ENCODE measurements around the gene OSBPL8.

OSBPL8 gene

GRCh38 chr12:76303365-76303764, 256.2 kb downstream of the OSBPL8 start:
- DNase-seq (ENCODE audit: low read depth) = no peak

Measured in activated gamma-delta T cell treated with anti-CD3 and anti-CD28 coated beads, Interleukin-2, amount 50 U/mL, for 16 hours (primary cell).